Activated CD4-positive, CD25-positive, alpha-beta regulatory T cell (primary cell): Measurements from ENCODE around the gene TSC22D4.

ENCODE experiments used
- DNase-seq, 4 experiments: peaks; one replicate each; lab custom pipeline; 2025; lab: John Stamatoyannopoulos, UW

TSC22D4 gene

DNA sequence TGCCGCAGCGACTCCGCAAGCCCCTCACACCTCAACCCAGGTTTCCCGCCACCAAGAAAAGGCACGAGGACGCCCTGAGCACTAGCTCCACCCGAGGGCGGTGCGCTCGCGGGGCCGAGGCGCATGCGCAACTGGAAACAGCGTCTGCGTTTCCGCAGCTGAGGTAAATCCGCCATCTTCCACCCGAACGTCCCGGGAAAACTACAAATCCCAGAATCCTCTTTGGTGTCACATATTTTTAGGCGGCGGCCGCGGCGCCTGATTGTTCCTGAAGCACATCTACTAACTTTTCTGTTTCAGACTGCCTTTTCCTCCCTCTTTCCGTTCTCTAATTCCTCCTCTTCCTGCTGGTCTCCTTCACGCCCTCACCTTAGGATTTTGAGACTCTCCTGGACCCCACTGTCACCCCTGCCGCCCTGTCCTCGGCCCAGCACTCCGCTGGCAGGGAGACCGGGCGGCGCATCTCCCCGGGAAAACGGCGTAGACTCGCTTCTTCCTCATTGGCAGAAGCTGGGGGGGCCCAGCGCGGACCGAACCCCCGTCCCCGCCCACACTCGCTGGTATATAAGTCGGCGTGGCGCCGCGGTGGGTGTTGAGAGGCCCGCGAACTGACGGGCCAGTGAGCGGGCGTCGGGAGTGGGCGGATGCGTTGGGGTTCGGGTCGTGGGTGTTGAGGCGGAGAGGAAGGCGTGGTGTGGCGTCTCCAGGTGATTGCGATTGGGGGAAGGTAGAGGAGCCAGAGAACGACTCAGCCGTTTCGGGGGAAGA is 50.6 kb downstream of the TSC22D4 start, which contains the start of gene ZCWPW1:
TSS of gene ZCWPW1 (minus strand) at position 505 of the 768 bp plus-strand sequence. CDS start 8,054 bp downstream, outside the sequence.
- peak; percentile 94 to 98 (median 94) for DNase-seq

DNA sequence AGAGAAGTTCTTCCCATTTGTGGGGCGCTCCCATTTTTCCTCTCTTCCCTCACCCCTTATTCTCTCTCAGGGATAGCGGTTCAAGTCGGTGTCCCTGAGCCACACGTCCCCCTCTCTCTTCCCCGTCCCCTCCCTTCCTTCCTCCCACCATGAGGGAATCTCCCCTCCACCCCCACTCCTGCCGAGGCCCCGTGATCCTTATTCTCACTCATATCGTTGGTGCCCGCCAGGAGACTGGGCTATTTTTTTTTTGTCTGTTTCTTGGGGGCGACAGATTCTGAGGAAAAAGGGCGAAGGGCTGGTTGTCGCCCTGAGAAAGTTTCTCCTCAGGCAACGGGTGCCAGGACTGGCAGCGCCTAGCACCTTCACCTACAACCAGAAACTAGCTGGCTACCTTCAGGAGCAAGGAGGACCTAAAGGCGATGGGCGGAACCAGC is 51.2 kb downstream of the TSC22D4 start:
- DNase-seq = no peak

DNA sequence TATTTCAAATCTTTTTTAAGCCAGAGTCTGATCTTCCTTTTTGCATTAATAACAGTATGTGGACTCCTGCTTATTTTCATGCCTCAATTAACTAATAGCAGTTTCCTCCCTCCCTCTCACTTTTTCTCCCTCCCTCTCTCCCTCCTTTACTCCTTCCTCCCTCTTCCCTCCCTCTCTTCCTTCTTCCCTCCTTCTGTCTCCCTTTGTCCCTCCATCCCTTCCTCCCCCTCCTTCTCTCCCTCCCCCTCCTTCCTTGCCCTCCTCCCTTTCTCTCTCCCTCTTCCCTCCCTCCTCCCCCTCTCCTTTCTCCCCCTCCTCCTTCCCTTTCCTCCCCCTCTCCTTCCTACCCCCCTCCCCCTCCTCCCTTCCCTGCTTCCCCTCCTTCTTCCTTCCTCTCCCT is 52.5 kb downstream of the TSC22D4 start:
- DNase-seq = no peak

DNA sequence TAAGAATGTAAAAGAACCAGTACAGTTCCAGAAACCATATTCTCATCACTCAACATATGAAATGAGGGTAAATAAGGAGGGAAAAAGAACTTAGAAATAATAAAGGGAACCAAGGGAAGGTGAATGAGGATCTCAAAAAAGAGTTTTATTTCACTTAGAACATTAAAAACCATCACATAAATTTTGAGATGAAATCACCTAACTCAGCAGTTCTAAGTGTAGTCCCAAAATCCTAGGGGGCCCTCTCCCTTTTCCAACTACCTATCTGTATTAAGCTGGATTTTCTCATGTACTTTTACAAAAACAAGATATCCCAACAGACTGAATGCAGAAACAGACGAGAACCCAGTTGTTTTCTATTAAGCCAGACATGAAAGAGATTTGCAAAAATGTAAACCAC is 53.7 kb downstream of the TSC22D4 start:
- no peak for DNase-seq

DNA sequence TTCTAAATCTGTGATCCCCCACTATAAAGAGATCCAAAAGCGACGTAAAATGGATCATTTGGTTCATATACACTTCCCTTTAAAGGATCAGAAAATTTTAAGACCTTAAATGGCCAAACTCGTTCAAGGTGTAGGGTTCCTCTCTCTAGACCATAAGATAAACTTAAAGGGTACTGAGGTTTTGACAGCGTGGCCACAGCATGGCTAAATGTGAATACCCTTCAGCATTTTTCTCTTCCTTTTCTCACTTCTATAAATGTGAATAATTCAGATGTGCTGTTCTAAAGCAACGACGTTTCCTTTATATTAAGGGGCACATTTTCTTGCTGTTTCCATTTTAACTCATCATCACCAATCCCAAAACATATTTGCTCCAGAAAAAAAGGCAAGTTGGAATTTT is 55.7 kb downstream of the TSC22D4 start:
- no peak for DNase-seq

DNA sequence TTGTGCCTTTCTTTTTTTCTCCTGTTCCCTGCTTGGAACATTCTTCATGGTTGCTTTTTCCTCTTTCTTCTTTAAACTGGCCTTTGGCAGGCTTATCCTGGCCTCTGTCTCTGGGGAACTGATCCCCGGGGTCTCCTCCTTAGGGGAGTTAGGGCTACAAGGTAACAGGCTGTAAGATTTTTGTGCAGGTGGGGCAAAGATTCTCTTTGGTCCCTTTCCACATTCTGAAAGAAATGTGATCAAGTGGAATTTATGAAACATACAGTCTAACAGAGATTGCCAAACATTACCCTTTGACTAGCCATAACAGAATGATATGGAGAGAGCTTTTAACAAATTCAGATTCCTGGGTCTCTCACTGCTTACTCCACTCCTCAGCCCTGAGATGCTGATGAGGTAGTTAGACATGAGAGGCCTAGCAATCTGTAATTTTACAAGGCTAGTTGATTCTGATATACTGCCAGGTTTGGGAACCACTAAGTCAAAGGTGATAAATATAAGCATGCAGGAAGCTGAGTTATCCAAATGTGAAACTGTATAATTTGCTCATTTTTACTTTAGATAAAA is 59.3 kb downstream of the TSC22D4 start:
- DNase-seq = no peak

DNA sequence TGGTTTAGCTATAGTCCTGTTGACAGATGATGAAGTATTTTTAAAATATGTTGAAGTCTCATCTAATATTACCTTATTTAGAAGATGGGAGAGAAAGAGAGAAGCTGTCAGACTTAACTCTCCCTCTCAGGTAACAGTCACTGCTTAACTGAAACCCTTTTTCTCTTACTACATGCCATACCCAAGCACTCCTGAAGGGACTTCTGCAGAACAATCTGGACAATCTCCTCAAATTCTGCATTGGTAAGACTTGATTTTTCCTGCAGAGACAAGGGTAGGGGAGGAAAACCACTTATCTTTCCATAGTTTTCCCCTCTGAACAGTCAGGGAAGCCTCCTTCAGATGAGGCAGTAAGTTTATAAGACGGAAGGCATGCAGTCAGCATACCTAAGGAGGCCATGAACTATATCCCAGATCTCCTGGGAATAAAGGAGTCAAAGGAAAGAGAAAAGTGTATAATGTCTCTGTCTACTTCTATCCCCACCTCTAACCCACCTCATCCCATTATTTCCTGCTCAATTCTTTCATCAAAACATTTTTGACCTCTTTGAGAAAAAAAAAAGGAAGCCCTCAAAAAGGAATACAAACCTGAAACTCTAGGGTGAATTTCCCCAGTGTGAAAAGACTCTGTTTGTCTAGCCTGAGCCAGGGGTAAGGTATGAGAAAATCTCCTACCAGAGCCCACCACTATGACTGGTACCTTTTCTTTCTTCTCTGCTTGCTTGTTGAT is 59.9 kb downstream of the TSC22D4 start:
- DNase-seq = no peak
